Right lung (tissue), 5 donors: ENCODE data around the gene TIMM13. TPM values are rescaled to one million over a fixed set of nuclear protein-coding genes. Genes with fewer than 3 reads are reported as not detected.

Experiments used
- DNase-seq, 2 donors: peaks; one replicate each; pipeline ENCODE4 v3.0.0-alpha.2; 2013
- polyA plus RNA-seq, 5 donors: library from polyadenylated mRNA; unstranded; fragments of 120-200 nt; gene quantifications; one replicate each; pipeline versions ENCODE4 v1.2.1 to v1.2.3, GENCODE V29; 2013; ENCODE audit warnings: inconsistent platforms in 1 of 5, low replicate concordance in 1 of 5; ENCODE audit not compliant: insufficient read length in 5 of 5, insufficient read depth in 1 of 5

The TIMM13 gene
- polyA plus RNA-seq, 5 donors: 48.1 to 108 (median 65.5) TPM

GRCh38 chr19:2457394-2458037 lies 30.1 kb upstream of the TIMM13 start:
- no peak for DNase-seq

- DNase-seq: no peak
Measured at GRCh38 chr19:2455851-2456570, 28.6 kb upstream of the TIMM13 start.

DNA sequence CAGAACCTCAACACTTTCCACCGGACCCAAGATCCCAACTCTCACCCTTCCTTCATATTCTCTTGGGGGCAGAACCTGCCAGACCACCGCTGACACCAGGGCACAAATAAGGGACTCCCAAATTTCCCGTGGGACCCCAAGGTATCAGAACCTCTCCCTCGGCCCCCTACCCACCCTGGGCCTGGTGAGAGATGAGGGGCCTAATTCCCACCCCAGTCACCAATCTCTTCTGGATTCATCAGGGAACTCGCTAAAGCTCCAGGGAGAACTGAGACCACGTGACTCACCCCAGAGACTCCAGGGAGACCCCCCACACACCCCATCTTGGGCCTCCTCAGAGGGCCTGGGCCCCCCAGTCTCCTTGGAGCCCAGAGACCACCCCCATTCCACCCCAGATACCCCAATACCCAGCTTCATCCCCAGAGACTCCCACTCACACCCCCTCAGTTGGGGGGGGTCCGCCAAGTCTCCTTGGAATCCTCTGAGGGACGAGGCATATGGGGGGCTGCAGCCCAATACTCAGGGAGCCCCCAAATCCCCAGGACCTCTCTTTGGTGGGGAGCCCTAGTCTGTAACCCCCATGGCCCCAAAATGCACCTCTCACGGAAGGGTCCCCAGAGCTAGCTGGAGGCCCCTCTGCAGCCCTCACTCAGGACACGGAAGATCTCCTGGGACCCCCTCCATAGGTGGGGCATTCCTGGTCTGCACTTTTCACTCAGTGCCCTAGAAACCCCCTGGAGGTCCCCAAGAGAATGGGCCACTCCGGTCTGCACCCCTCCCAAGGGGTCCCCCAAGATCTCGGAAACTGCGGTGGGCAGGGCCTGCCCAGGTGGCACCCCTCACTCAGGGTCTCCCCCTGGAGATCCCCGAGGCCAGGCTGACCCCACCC lies 27.8 kb upstream of the TIMM13 start:
- DNase-seq: no peak

DNA sequence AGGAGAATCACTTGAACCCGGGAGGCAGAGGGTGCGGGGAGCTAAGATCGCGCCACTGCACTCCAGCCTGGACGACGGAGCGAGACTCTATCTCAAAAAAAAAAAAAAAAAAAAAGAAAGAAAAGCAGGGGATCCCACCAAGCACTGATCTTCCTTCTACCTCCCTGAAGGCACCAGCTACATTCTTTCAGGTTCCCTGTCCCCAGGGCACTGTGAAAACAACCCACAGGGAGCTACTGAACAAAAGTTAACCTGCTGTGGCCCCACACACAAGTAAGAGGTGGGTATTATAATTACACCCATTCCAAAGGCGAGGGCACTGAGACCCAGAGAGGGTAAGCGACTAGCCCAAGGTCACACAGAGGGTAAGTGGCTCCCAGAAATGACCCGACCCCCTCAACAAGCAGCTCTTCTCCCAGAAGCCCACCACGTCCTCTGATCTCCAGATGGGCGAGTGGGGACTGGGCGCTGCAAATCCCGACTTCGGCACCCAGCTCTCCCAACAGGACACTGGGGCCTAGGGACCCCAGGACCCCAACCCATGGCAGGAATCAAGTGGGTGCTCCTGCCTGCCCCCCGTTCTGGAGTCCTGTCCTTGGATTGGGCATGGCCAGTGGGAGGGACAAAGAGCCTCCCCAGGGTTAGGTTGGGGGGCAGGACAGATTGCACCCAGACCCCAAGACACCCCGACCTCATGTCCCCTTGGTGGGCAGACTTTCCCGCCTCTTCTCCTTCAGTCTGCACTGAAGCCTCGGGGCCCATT lies 27.0 kb upstream of the TIMM13 start:
- DNase-seq: no peak

- DNase-seq: no peak
Measured at GRCh38 chr19:2453431-2454025, 26.1 kb upstream of the TIMM13 start.

- DNase-seq: no peak
Measured at GRCh38 chr19:2451741-2452140, 24.4 kb upstream of the TIMM13 start.

DNA sequence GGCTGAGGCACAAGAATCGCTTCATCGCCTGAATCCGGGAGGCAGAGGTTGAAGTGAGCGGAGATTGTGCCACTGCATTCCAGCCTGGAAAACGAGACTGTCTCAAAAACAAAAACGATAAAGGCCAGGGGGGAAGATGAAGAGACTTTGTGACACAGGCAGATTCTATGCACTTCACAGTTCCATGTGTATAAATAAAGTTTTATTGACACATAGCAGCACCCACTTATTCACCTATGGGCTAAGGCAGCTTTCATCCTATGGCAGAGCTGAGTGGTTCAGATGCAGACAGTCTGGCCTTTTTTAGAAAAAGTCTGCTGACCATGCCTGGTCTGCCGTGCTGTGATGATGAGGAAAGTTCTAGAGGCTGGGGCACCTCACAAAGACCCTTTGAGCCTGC lies 23.8 kb upstream of the TIMM13 start:
- DNase-seq: no peak

DNA sequence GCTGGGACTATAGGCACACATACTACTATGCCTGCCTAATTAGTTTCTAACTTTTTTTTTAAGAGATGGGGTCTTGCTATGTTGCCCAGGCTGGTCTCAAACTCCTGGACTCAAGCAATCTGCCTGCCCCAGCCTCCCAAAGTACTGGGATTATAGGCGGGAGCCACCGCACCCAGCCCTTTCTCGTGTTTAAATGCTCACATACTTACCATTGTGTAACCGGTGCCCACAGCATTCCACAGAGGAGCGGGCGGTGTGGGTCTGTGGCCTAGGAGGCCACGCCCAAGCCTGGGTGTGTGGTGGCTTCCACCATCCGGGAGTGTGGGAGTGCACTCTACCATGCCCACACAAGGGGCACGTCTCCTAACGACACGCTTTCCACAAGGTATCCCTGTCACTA lies 21.6 kb upstream of the TIMM13 start:
- DNase-seq: no peak

DNA sequence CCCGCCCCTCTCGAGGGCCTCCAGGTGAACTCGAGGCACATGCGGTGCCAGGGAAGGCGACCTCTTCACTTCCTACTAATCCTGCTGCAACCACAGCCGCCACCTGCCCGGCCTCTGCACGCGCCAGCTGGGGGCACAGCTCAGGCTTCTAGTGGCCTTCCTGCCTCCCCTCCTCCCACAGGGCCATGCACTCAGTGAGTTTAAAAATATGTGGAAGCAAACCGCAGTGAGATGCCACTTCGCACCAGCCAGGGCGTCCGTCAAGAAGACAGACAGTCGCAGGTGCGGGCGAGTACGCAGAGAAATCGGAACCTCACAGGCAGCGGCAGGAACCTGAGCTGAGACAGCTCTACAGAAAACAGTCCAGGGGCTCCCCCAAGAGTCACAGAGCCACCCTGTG lies 19.0 kb upstream of the TIMM13 start:
- DNase-seq: no peak

GRCh38 chr19:2444251-2445002 lies 17.0 kb upstream of the TIMM13 start:
- no peak for DNase-seq

DNA sequence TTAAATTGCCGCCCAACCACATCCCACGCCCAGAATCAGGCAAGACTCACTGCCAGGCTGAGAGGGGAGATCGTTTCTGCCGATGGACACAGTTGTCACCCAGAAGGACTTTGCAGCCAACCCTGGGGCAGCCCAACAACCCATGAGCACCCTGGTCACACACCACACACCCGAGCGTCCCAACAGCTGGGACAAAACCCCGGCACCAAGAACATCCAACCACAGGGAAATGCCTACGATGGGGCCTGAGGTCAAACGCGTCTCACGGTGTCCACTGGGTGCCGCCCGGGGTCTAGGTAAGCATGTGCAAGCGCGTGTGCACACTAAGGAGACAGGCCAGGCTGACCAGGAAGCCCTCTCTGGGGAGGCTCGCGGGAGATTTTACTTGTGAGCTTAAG lies 16.4 kb upstream of the TIMM13 start:
- no peak for DNase-seq

DNA sequence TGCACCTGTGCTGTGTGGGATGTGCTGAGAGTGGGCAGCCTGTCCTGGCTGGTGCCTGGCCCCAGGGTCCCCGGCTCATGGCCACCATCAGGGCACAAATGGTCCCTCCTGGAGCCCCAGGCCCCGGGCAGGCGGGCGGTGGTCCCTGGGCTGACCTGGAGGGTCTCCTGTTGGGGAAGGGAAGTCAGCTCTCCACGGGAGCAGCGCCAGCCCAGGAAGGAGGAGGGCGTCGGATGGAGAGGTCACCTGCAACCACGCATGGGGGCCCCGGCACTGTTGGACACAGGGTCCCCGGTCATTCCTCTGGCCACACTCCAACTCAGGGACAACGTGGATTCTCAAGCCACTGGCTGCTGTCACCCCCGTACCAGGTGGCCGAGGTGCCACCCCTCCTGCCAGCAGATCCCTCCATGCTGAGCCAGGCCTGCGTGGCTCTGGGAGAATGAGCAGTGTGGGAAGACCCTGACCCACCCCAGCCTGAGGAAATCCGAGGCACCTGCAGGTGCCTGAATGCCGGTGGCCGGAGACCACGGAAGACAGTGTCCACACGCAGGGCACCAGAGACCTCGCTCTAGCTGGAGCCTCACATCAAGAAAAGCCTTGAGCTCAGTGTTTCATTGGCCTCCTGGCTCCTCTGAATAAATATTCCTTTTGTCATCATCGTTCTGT lies 15.9 kb upstream of the TIMM13 start:
- DNase-seq: no peak

DNA sequence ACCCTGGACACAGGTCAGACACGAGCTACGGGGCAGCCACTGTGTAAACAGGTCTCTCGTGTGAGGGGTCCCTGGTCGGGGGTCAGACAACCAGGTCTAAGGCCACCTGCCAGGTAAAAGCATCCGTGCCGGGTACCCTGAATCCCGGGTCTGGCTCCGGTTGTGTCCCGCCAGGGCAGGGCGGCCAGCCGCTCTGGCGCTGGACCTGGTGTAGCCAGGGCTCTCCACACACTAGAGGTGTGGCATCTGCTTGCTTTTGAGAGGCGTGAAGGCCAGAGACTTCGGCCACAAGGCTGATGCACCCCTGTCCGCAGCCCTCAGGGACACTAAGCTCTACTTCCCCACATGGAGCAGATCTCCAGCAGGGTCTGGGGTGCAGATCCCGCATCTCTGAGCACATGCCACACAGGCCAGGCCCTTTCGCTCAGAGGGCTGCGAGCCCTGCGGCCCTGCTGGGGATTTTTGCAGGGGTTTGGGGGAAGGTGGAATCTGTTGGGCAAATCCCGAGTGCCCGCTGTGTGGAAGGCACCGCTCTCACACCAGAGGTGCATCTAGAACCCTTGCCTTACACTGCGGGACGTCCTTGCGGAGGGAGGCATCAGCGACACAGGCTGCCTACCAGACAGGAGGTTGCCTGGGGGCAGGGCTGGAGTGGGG lies 13.8 kb upstream of the TIMM13 start:
- no peak for DNase-seq

GRCh38 chr19:2440515-2440914 lies 13.1 kb upstream of the TIMM13 start:
- DNase-seq: no peak

DNA sequence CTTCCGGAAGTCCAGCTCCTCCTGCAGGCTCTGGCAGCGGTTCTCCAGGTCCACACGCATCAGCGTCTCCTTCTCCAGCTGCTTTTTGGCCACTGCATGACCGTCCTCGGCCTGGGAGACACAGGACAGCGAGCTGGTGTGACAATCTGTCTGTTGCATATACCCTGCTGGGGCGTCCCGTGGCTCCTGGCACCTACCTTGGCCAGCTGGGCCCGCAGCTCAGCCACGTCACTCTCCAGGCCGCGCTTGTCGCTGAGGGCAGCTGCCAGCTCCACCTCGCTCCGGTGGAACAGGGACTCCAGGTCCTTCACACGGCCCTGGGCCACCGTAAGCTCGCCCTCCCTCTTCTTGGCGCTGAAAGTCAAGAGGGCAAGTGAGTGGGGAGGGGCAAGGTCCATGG lies 10.8 kb upstream of the TIMM13 start:
- DNase-seq: no peak

GRCh38 chr19:2436926-2437325 lies 9.5 kb upstream of the TIMM13 start:
- no peak for DNase-seq

- DNase-seq: no peak
Measured at GRCh38 chr19:2436384-2436783, 9.0 kb upstream of the TIMM13 start.

DNA sequence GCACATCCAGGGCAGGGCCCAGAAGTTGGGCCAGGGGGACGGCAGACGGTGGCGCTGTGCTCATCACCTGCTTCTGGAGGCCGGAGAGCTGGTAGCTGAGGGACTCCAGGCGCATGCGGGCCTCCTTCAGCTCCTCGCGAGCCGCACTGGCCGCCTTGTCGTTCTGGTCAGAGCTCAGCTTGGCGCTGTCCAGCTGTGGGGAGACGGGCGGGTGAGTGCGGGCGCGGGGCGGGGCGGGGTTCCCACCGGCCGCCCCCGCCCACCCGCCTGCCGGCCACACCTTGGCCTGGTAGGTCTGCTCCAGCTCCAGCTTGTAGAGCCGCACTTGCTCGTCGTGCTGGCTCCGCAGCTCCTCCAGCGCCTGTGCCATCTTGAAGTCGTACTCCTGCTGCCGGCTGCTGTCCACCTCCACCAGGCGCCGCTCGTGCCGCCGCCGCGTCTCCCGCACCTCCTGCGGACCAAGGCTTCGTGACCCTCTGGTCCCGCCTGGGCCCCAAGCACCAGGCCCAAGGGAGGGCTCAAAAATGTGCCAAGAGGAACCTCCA lies 7.4 kb upstream of the TIMM13 start:
- no peak for DNase-seq

GRCh38 chr19:2434267-2434666 lies 6.9 kb upstream of the TIMM13 start:
- no peak for DNase-seq
